Measurements from ENCODE around the gene MBD4. TPM values are rescaled to one million over a fixed set of nuclear protein-coding genes. Genes with fewer than 3 reads are reported as not detected.
A peak's percentile ranks its signal among the peaks of the same experiment; 100 is the strongest.

MBD4 gene
- total and polyA plus RNA-seq, 2 of the 4 experiments (the other 2 are of a cell fraction) = 13.8 to 15.0 TPM

GRCh38 chr3:129461461-129462146, 21.9 kb upstream of the MBD4 start (continued):
- TF ChIP-seq USF2 (IDR thresholded peaks at IDR 0.05; ENCODE audit: low read depth, low read length) = no peak

GRCh38 chr3:129461022-129461421, 21.3 kb upstream of the MBD4 start:
- Histone ChIP-seq H3K14ac (replicated peaks; ENCODE audit: low read depth, low read length) (peak overlapping the region; percentile 50; the same call in 1 of the 2 replicates), H3K9ac (ENCODE audit: low read depth, low read length) (no peak overlapping the region), H2AFZ (replicated peaks; ENCODE audit: low read length, poor library complexity) (no peak overlapping the region), H3K4me3 (ENCODE audit: insufficient read depth, low read depth, low read length) (no peak overlapping the region), H2BK120ac (ENCODE audit: low read depth, low read length) (no peak overlapping the region), H3K4ac (ENCODE audit: low read depth, low read length) (peak overlapping the region; percentile 38), H2BK20ac (ENCODE audit: low read depth, low read length) (no peak overlapping the region), H3K56ac (ENCODE audit: extremely low read depth, insufficient read depth, low read length) (no peak overlapping the region), H2BK15ac (ENCODE audit: low read depth, low read length) (no peak overlapping the region), H3K23ac (ENCODE audit: low read depth, low read length) (no peak overlapping the region), H2BK5ac (ENCODE audit: low read depth, low read length, poor library complexity, severe bottlenecking) (peak overlapping the region; percentile 46), H3K4me1 (ENCODE audit: control insufficient read depth, insufficient read depth, low read length) (peaks cover 11% of the 10 kb centered on the region), H3K9me3 (ENCODE audit: control insufficient read depth, insufficient read depth, low read length) (no peaks in the 10 kb centered on the region), H4K5ac (ENCODE audit: low read depth, low read length) (no peak overlapping the region), H3K27ac (ENCODE audit: insufficient read depth, low read length) (no peak overlapping the region), H3K4me2 (ENCODE audit: low read depth, low read length) (peak overlapping the region; percentile 40; the same call in 1 of the 2 replicates), H3K27me3 (ENCODE audit: control insufficient read depth, insufficient read depth, low read length) (no peaks in the 10 kb centered on the region), H4K20me1 (ENCODE audit: insufficient read depth, low read length) (0 out of 2 replicates have a peak, but pooled peaks cover 5% of the 10 kb centered on the region), H3K9me1 (ENCODE audit: insufficient read depth, low read length) (peaks cover 24% of the 10 kb centered on the region), H4K8ac (ENCODE audit: low read depth in 2 of 2, low read length in 2 of 2) (no peak overlapping the region), H3K36me3 (ENCODE audit: control insufficient read depth, insufficient read depth, low read length) (peaks cover 3% of the 10 kb centered on the region), H2AK5ac (ENCODE audit: low read depth, low read length) (no peak overlapping the region), H4K91ac (ENCODE audit: insufficient read depth, low read depth, low read length) (no peak overlapping the region), H3K79me1 (ENCODE audit: low read depth in 1 of 2, low read length in 2 of 2) (peaks cover 5 to 17% of the 10 kb centered on the region in 2 experiments; a peak in 2 of 4 replicates), H3K18ac (ENCODE audit: low read depth, low read length) (no peak overlapping the region), H2AK9ac (replicated peaks; ENCODE audit: low read depth, low read length, poor library complexity) (no peak overlapping the region)
- ATAC-seq (ENCODE audit: low read depth) = peak; percentile 80
- in situ Hi-C loops (cut with MboI; ENCODE audit: low sequenced_read_pairs) = no loop called here
- BruUV-seq (replicated peaks) = no TSS peak
- dilution Hi-C loops (cut with HindIII; ENCODE audit: low sequenced_read_pairs, unreplicated experiment) = no loop called here
- no CpG with 5 or more reads among the region's 1 CpG for WGBS, 2 experiments (ENCODE audit: extremely low coverage in 2 of 2, insufficient read length in 1 of 2)
- ChIA-PET CTCF (no interaction called here), POLR2A (ENCODE audit: unreplicated experiment) (no interaction called here)
- intact Hi-C loops (cut with micrococcal nuclease) = no loop called here
- DNase-seq = peak; percentile 81
- TF ChIP-seq RAD21 (IDR thresholded peaks at IDR 0.05; ENCODE audit: low read length) (no peak), POLR2A (IDR thresholded peaks at IDR 0.05; ENCODE audit: low read depth, low read length) (no peak), MXI1 (IDR thresholded peaks at IDR 0.05; ENCODE audit: borderline replicate concordance, low read depth, low read length) (peak; percentile 39; the same call in 1 of the 2 replicates), USF2 (IDR thresholded peaks at IDR 0.05; ENCODE audit: low read depth, low read length) (no peak), BHLHE40 (IDR thresholded peaks at IDR 0.05; ENCODE audit: low read depth, low read length) (peak; percentile 45), CTCF (conservative IDR thresholded peaks at IDR 0.05; ENCODE audit: low read depth, low read length) (no peak), RFX5 (IDR thresholded peaks at IDR 0.05; ENCODE audit: low read depth, low read length) (no peak), CEBPB (IDR thresholded peaks at IDR 0.05; ENCODE audit: low read depth, low read length) (peak; percentile 9; the same call in 1 of the 2 replicates), FOS (IDR thresholded peaks at IDR 0.05; ENCODE audit: low read depth, low read length) (peak; percentile 48), RCOR1 (IDR thresholded peaks at IDR 0.05; ENCODE audit: insufficient replicate concordance, low read length) (no peak)
- TF ChIP-seq, protein P1, sequence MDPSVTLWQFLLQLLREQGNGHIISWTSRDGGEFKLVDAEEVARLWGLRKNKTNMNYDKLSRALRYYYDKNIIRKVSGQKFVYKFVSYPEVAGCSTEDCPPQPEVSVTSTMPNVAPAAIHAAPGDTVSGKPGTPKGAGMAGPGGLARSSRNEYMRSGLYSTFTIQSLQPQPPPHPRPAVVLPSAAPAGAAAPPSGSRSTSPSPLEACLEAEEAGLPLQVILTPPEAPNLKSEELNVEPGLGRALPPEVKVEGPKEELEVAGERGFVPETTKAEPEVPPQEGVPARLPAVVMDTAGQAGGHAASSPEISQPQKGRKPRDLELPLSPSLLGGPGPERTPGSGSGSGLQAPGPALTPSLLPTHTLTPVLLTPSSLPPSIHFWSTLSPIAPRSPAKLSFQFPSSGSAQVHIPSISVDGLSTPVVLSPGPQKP (IDR thresholded peaks at IDR 0.05; ENCODE audit: borderline replicate concordance, low read depth, low read length) = no peak

Data from IMR-90 (cell line).